ENCODE measurements around the gene RXFP4.

Gene RXFP4

GRCh38 chr1:155897746-155898145, 43.7 kb upstream of the RXFP4 start:
- Histone ChIP-seq H3K27me3 (ENCODE audit: insufficient read depth, poor library complexity, severe bottlenecking) (no peaks in the 10 kb centered on the region), H3K9me3 (ENCODE audit: severe bottlenecking) (no peaks in the 10 kb centered on the region), H3K27ac (ENCODE audit: poor library complexity, severe bottlenecking) (no peak overlapping the region), H3K4me3 (ENCODE audit: severe bottlenecking) (no peak overlapping the region), H3K4me1 (ENCODE audit: insufficient read depth, poor library complexity, severe bottlenecking) (peaks cover 15% of the 10 kb centered on the region), H3K36me3 (ENCODE audit: low read depth) (peaks cover 59% of the 10 kb centered on the region)
- DNase-seq (ENCODE audit: low spot score) = no peak
- ATAC-seq (ENCODE audit: low read depth) = no peak
- TF ChIP-seq CTCF (IDR thresholded peaks at IDR 0.05; ENCODE audit: poor library complexity, severe bottlenecking) = no peak

- TF ChIP-seq CTCF (IDR thresholded peaks at IDR 0.05; ENCODE audit: poor library complexity, severe bottlenecking) = no peak
- DNase-seq (ENCODE audit: low spot score) = no peak
- H3K27me3 ChIP-seq (ENCODE audit: insufficient read depth, poor library complexity, severe bottlenecking) = no peaks in the 10 kb centered on the region
- no peaks in the 10 kb centered on the region for H3K9me3 ChIP-seq (ENCODE audit: severe bottlenecking)
- H3K4me1 ChIP-seq (ENCODE audit: insufficient read depth, poor library complexity, severe bottlenecking) = peaks cover 4% of the 10 kb centered on the region
- H3K36me3 ChIP-seq (ENCODE audit: low read depth) = peaks cover 71% of the 10 kb centered on the region
- ATAC-seq (ENCODE audit: low read depth) = no peak
- no peak overlapping the region for H3K4me3 ChIP-seq (ENCODE audit: severe bottlenecking)
- no peak overlapping the region for H3K27ac ChIP-seq (ENCODE audit: poor library complexity, severe bottlenecking)
These were observed 42.5 kb upstream of the RXFP4 start for GRCh38 chr1:155898888-155899287.

- H3K36me3 ChIP-seq (ENCODE audit: low read depth) = peaks cover 79% of the 10 kb centered on the region
- no peak for TF ChIP-seq CTCF (IDR thresholded peaks at IDR 0.05; ENCODE audit: poor library complexity, severe bottlenecking)
- ATAC-seq (ENCODE audit: low read depth) = no peak
These were observed 41.8 kb upstream of the RXFP4 start for GRCh38 chr1:155899683-155900082.

GRCh38 chr1:155900161-155900560, 41.3 kb upstream of the RXFP4 start:
- no peak overlapping the region for H3K27ac ChIP-seq (ENCODE audit: poor library complexity, severe bottlenecking)
- DNase-seq (ENCODE audit: low spot score) (no peak), ATAC-seq (ENCODE audit: low read depth) (no peak)
- TF ChIP-seq CTCF (IDR thresholded peaks at IDR 0.05; ENCODE audit: poor library complexity, severe bottlenecking) = no peak
- no peaks in the 10 kb centered on the region for H3K27me3 ChIP-seq (ENCODE audit: insufficient read depth, poor library complexity, severe bottlenecking)
- H3K9me3 ChIP-seq (ENCODE audit: severe bottlenecking) = no peaks in the 10 kb centered on the region
- H3K36me3 ChIP-seq (ENCODE audit: low read depth) = peaks cover 84% of the 10 kb centered on the region
- no peaks in the 10 kb centered on the region for H3K4me1 ChIP-seq (ENCODE audit: insufficient read depth, poor library complexity, severe bottlenecking)
- H3K4me3 ChIP-seq (ENCODE audit: severe bottlenecking) = no peak overlapping the region

More at GRCh38 chr1:155899683-155900082, 41.8 kb upstream of the RXFP4 start:
- DNase-seq (ENCODE audit: low spot score) = no peak
- H3K4me1 ChIP-seq (ENCODE audit: insufficient read depth, poor library complexity, severe bottlenecking) = no peaks in the 10 kb centered on the region
- H3K27ac ChIP-seq (ENCODE audit: poor library complexity, severe bottlenecking) = no peak overlapping the region
- H3K4me3 ChIP-seq (ENCODE audit: severe bottlenecking) = no peak overlapping the region
- no peaks in the 10 kb centered on the region for H3K9me3 ChIP-seq (ENCODE audit: severe bottlenecking)
- no peaks in the 10 kb centered on the region for H3K27me3 ChIP-seq (ENCODE audit: insufficient read depth, poor library complexity, severe bottlenecking)

- H3K9me3 ChIP-seq (ENCODE audit: severe bottlenecking) = no peaks in the 10 kb centered on the region
- no peak overlapping the region for H3K27ac ChIP-seq (ENCODE audit: poor library complexity, severe bottlenecking)
- no peaks in the 10 kb centered on the region for H3K4me1 ChIP-seq (ENCODE audit: insufficient read depth, poor library complexity, severe bottlenecking)
- H3K36me3 ChIP-seq (ENCODE audit: low read depth) = peaks cover 100% of the 10 kb centered on the region
- no peak overlapping the region for H3K4me3 ChIP-seq (ENCODE audit: severe bottlenecking)
- H3K27me3 ChIP-seq (ENCODE audit: insufficient read depth, poor library complexity, severe bottlenecking) = no peaks in the 10 kb centered on the region
- ATAC-seq (ENCODE audit: low read depth) (no peak), DNase-seq (ENCODE audit: low spot score) (no peak)
- TF ChIP-seq CTCF (IDR thresholded peaks at IDR 0.05; ENCODE audit: poor library complexity, severe bottlenecking) = no peak
These were observed 37.2 kb upstream of the RXFP4 start for GRCh38 chr1:155904261-155904660.

Measured in RWPE2 (cell line).